WTC11 (cell line): ENCODE data around the gene PMEPA1. TPM values are rescaled to one million over a fixed set of nuclear protein-coding genes. Genes with fewer than 3 reads are reported as not detected.

ENCODE experiments used
- ATAC-seq: fragments of 200-7000 bp; cut with Tn5 transposase; 2 replicates; pipeline ENCODE4 v1.10.0; 2021; ENCODE audit warnings: mild to moderate bottlenecking, moderate library complexity
- CTCF ChIA-PET: fragments of 300-600 bp; sonication (Branson Sonifier 250); formaldehyde crosslinking; loops from one replicate; lab custom pipeline; 2021; ENCODE audit warnings: antibody characterized with exemption; lab: Charles Lee
- POLR2A ChIA-PET: fragments of 350-600 bp; sonication (Branson Sonifier 250); formaldehyde crosslinking; loops from one replicate; lab custom pipeline; 2021; ENCODE audit warnings: antibody characterized with exemption; lab: Charles Lee
- DNase-seq: peaks from one replicate; pipeline ENCODE4 v3.0.0; 2021; ENCODE audit warnings: low spot score
- H3K27ac Mint-ChIP-seq: 2 replicates; pipeline ENCODE4 v1.8.0; 2021; ENCODE audit warnings: mixed read lengths
- H3K27me3 Mint-ChIP-seq: 2 replicates; pipeline ENCODE4 v1.8.0; 2021; ENCODE audit warnings: low read depth, mild to moderate bottlenecking, moderate library complexity, mixed read lengths
- H3K36me3 Mint-ChIP-seq: 2 replicates; pipeline ENCODE4 v1.8.0; 2021; ENCODE audit warnings: mixed read lengths
- H3K4me1 Mint-ChIP-seq: 2 replicates; pipeline ENCODE4 v1.8.0; 2022; ENCODE audit warnings: mixed read lengths
- H3K4me3 Mint-ChIP-seq: 2 replicates; pipeline ENCODE4 v1.8.0; 2021; ENCODE audit warnings: mild to moderate bottlenecking, moderate library complexity, mixed read lengths
- H3K9me3 Mint-ChIP-seq: 2 replicates; pipeline ENCODE4 v1.8.0; 2021; ENCODE audit warnings: mixed read lengths
- CREM ChIP-seq: sonication (generic); formaldehyde crosslinking; IDR thresholded peaks from 2 replicates; pipeline ENCODE4 v1.8.1; 2022; ENCODE audit warnings: mild to moderate bottlenecking, missing genetic modification reagents, moderate library complexity
- ETV6 ChIP-seq: sonication (generic); formaldehyde crosslinking; IDR thresholded peaks from 2 replicates; pipeline ENCODE4 v1.8.1; 2022; ENCODE audit warnings: mild to moderate bottlenecking, missing genetic modification reagents
- GTF2I ChIP-seq: fragments of 250-450 bp; sonication (Bioruptor Pico); conservative IDR thresholded peaks from 2 replicates; pipeline ENCODE4 v1.4.0; 2021; ENCODE audit warnings: mild to moderate bottlenecking
- NFATC4 ChIP-seq: fragments of 250-450 bp; sonication (Bioruptor Pico); IDR thresholded peaks from 2 replicates; pipeline ENCODE4 v1.9.0; 2021; ENCODE audit warnings: mild to moderate bottlenecking
- ZNF121 ChIP-seq: sonication (generic); formaldehyde crosslinking; IDR thresholded peaks from 2 replicates; pipeline ENCODE4 v1.8.0; 2023; ENCODE audit warnings: missing genetic modification reagents
- ZNF219 ChIP-seq: sonication (generic); formaldehyde crosslinking; IDR thresholded peaks from 2 replicates; pipeline ENCODE4 v1.8.0; 2023; ENCODE audit warnings: missing genetic modification reagents, mild to moderate bottlenecking, borderline replicate concordance
- ZNF671 ChIP-seq: fragments of 250-450 bp; sonication (Bioruptor Pico); IDR thresholded peaks from 2 replicates; pipeline ENCODE4 v1.8.0; 2021; ENCODE audit warnings: mild to moderate bottlenecking
- total RNA-seq: library from RNA; stranded (reverse); gene quantifications from 3 replicates; pipeline ENCODE4 v1.2.3, GENCODE V29; 2021
- TF ChIP-seq, protein P1 (sequence below): sonication (generic); formaldehyde crosslinking; IDR thresholded peaks from 2 replicates; pipeline ENCODE4 v1.8.1; 2023; ENCODE audit warnings: mild to moderate bottlenecking, missing genetic modification reagents, moderate library complexity
- TF ChIP-seq, protein P2 (sequence below): sonication (generic); formaldehyde crosslinking; IDR thresholded peaks from 2 replicates; pipeline ENCODE4 v1.8.1; 2023; ENCODE audit warnings: mild to moderate bottlenecking, missing genetic modification reagents
- TF ChIP-seq, protein P3 (sequence below): fragments of 250-450 bp; sonication (Bioruptor Pico); IDR thresholded peaks from 2 replicates; pipeline ENCODE4 v1.9.0; 2021; ENCODE audit warnings: moderate library complexity, mild to moderate bottlenecking, inconsistent platforms, borderline replicate concordance
- TF ChIP-seq, protein P4 (sequence below): sonication (generic); formaldehyde crosslinking; IDR thresholded peaks from 2 replicates; pipeline ENCODE4 v1.8.0; 2022; ENCODE audit warnings: missing genetic modification reagents
- TF ChIP-seq, protein P5 (sequence below): fragments of 250-450 bp; sonication (Bioruptor Pico); conservative IDR thresholded peaks from 2 replicates; pipeline ENCODE4 v1.9.0; 2021; ENCODE audit warnings: mild to moderate bottlenecking

PMEPA1 gene
- total RNA-seq, 1 experiment from 2014 or later, result 40.6 TPM

DNA sequence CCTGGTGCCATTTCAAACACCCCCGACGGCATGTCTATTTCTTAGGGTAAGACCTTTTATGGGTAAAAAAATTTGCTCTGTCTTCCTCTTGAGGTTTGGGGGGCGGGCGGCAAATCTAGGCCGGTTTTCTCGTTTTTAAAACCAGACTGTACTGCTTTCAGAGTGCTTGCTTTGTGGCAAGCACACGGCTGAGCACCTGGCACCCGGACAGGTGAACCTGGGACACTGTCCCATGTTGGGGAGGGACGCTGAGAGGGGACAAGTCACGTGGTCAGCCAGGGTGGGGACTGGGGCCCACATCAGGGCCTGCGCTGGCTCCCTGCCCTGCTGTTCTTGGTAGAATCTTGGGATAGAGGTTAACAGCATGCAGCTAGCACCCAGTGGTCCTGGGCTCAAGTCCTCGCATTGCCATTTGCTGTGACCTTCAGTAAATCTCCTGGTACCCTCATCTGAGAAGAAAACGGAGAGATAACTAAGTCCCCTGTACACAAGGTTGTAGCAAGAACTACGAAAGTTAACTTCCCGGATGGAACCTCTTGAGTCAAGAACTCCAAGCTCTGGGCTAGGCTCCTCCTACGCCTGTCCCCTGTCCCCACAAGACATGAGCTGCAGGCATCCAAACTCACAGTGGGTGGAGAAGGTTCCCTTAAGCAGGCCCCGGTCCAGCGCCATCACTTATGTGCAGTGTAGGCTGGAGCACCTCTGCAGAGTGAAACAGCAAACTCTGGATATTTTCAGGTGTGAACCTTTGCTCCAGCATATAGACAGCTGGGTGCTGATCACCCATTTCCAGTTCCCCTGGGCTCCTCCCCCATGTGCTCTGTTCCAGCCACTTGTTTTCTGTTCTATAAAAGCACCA lies 41.7 kb downstream of the PMEPA1 start:
- ChIA-PET CTCF (interaction anchor here (1.6 kb wide), 1 partner anchor 13 kb away, joined by 3 read pairs; no protein-coding TSS in a partner anchor), POLR2A (no interaction called here)
- Mint-ChIP-seq H3K9me3 (no peaks in the 10 kb centered on the region), H3K27me3 (no peaks in the 10 kb centered on the region), H3K27ac (peak overlapping the region; percentile 91), H3K4me1 (peaks cover 49% of the 10 kb centered on the region), H3K36me3 (no peaks in the 10 kb centered on the region; the same call in 1 of the 2 replicates), H3K4me3 (no peak overlapping the region)
- no peak for DNase-seq
- TF ChIP-seq, protein P1, sequence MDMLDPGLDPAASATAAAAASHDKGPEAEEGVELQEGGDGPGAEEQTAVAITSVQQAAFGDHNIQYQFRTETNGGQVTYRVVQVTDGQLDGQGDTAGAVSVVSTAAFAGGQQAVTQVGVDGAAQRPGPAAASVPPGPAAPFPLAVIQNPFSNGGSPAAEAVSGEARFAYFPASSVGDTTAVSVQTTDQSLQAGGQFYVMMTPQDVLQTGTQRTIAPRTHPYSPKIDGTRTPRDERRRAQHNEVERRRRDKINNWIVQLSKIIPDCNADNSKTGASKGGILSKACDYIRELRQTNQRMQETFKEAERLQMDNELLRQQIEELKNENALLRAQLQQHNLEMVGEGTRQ (CRISPR knock-in tag), result peak; percentile 63
- TF ChIP-seq, protein P2, sequence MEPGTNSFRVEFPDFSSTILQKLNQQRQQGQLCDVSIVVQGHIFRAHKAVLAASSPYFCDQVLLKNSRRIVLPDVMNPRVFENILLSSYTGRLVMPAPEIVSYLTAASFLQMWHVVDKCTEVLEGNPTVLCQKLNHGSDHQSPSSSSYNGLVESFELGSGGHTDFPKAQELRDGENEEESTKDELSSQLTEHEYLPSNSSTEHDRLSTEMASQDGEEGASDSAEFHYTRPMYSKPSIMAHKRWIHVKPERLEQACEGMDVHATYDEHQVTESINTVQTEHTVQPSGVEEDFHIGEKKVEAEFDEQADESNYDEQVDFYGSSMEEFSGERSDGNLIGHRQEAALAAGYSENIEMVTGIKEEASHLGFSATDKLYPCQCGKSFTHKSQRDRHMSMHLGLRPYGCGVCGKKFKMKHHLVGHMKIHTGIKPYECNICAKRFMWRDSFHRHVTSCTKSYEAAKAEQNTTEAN, result no peak
- ATAC-seq, result no peak

DNA sequence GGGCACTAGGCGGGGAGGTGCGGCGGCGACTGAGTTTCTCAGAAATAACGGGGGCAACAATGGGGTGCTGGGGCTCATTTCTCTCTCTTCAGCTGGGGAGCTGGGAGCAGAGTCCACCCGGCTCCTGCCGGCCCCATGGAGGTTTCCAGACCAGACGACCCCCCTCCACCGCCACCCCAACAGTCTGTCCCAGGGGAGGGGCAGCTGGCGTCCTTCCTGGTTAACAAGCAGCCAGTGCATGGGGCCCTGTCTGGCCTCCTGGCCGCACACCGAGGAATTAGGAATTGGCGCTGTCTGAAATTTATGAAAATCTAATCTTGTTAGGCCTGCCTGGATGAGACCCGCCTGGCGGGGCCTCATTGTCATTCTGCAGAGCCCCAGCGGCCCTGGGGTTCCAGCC lies 42.4 kb downstream of the PMEPA1 start:
- TF ChIP-seq ZNF671, result no peak
- TF ChIP-seq ETV6 (CRISPR knock-in tag), result no peak
- TF ChIP-seq, protein P3, sequence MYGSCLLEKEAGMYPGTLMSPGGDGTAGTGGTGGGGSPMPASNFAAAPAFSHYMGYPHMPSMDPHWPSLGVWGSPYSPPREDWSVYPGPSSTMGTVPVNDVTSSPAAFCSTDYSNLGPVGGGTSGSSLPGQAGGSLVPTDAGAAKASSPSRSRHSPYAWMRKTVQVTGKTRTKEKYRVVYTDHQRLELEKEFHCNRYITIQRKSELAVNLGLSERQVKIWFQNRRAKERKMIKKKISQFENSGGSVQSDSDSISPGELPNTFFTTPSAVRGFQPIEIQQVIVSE (CRISPR knock-in tag), result no peak
- TF ChIP-seq ZNF121 (CRISPR knock-in tag), result no peak
- no peak for TF ChIP-seq GTF2I
- no peak for DNase-seq
- ChIA-PET POLR2A (no interaction called here), CTCF (interaction anchor here (1.2 kb wide), 1 partner anchor 12 kb away, joined by 3 read pairs; no protein-coding TSS in a partner anchor)
- Mint-ChIP-seq H3K27ac (peak overlapping the region; percentile 74; the same call in 1 of the 2 replicates), H3K9me3 (no peaks in the 10 kb centered on the region), H3K4me3 (no peak overlapping the region), H3K27me3 (no peaks in the 10 kb centered on the region), H3K4me1 (peaks cover 50% of the 10 kb centered on the region), H3K36me3 (no peaks in the 10 kb centered on the region; the same call in 1 of the 2 replicates)
- no peak for ATAC-seq

DNA sequence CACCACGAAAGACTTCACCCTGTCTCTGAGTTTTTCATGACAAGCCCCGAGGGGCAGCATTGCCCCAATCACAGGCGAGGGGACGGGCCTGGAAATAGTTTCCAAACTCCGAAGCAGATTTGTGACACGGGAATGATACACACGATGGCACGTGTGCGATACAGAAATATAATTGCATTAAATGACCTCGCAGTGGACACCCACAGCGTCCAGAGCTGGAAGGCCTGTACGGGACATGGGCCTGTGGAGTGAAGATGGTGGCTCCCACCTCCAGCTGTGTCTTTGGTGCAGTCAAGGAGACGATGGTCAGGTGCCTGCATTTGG lies 43.0 kb downstream of the PMEPA1 start:
- H3K27me3 Mint-ChIP-seq, result no peaks in the 10 kb centered on the region
- TF ChIP-seq, protein P4, sequence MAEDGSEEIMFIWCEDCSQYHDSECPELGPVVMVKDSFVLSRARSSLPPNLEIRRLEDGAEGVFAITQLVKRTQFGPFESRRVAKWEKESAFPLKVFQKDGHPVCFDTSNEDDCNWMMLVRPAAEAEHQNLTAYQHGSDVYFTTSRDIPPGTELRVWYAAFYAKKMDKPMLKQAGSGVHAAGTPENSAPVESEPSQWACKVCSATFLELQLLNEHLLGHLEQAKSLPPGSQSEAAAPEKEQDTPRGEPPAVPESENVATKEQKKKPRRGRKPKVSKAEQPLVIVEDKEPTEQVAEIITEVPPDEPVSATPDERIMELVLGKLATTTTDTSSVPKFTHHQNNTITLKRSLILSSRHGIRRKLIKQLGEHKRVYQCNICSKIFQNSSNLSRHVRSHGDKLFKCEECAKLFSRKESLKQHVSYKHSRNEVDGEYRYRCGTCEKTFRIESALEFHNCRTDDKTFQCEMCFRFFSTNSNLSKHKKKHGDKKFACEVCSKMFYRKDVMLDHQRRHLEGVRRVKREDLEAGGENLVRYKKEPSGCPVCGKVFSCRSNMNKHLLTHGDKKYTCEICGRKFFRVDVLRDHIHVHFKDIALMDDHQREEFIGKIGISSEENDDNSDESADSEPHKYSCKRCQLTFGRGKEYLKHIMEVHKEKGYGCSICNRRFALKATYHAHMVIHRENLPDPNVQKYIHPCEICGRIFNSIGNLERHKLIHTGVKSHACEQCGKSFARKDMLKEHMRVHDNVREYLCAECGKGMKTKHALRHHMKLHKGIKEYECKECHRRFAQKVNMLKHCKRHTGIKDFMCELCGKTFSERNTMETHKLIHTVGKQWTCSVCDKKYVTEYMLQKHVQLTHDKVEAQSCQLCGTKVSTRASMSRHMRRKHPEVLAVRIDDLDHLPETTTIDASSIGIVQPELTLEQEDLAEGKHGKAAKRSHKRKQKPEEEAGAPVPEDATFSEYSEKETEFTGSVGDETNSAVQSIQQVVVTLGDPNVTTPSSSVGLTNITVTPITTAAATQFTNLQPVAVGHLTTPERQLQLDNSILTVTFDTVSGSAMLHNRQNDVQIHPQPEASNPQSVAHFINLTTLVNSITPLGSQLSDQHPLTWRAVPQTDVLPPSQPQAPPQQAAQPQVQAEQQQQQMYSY (CRISPR knock-in tag), result no peak
- TF ChIP-seq CREM (CRISPR knock-in tag) (no peak), ZNF219 (CRISPR knock-in tag) (no peak), NFATC4 (CRISPR knock-in tag) (no peak)
- TF ChIP-seq, protein P5, sequence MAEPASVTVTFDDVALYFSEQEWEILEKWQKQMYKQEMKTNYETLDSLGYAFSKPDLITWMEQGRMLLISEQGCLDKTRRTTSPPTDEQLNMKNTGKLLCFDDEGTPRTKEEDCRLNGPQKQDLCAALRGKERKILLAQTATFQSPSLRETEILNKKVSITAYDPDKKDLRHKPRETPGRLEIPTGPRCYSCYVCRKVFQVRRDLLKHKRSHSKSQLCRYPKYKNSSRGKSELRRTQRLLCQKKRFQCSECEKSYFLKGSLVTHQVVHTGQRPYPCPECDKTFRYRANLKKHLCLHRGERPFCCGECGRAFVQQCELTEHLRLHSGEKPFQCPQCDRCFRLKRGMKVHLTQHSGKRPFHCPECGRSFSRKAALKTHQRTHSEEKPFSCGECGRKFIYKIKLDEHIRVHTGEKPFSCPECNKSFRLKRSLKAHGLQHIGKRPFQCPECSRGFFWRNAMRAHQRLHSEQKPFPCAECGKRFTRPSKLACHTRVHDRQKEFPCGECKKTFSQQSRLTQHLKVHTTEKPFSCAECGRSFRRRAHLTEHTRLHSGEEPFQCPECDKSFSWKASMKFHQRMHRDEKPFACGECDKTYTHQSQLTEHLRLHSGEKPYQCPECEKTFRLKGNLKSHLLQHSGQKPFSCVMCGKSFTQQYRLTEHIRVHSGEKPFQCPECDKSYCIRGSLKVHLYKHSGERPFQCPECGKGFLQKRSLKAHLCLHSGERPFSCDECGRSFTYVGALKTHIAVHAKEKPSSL (CRISPR knock-in tag), result no peak
- TF ChIP-seq, all 79 proteins: peak for 0
- H3K36me3 Mint-ChIP-seq, result no peaks in the 10 kb centered on the region; the same call in 1 of the 2 replicates
- H3K27ac Mint-ChIP-seq, result peak overlapping the region; percentile 74
- DNase-seq (no peak), ATAC-seq (no peak)
- peaks cover 51% of the 10 kb centered on the region for H3K4me1 Mint-ChIP-seq
- no peak overlapping the region for H3K4me3 Mint-ChIP-seq
- CTCF ChIA-PET, result interaction anchor here (0.8 to 1.2 kb wide), 2 partner anchors 12 to 25 kb away, joined by 3 read pairs; no protein-coding TSS in a partner anchor
- H3K9me3 Mint-ChIP-seq, result no peaks in the 10 kb centered on the region
- POLR2A ChIA-PET, result no interaction called here
